NB4 (cell line): ENCODE measurements around the gene DYNLT1.

ENCODE experiments used
- DNase-seq: peaks from one replicate; pipeline ENCODE4 v3.0.0; 2010; ENCODE audit warnings: low read depth
- H3K4me3 ChIP-seq: one replicate; pipeline ENCODE4 v1.5.1; 2011; ENCODE audit warnings: mild to moderate bottlenecking, low read depth, low read length, moderate library complexity
- CTCF ChIP-seq: IDR thresholded peaks from one replicate; pipeline ENCODE4 v1.5.1; 2012; ENCODE audit warnings: low read depth, low read length
- MAX ChIP-seq: IDR thresholded peaks from 2 replicates; pipeline ENCODE4 v1.6.1; 2011; ENCODE audit warnings: low read depth, low read length
- MYC ChIP-seq: IDR thresholded peaks from 2 replicates; pipeline ENCODE4 v1.6.1; 2011; ENCODE audit warnings: low read depth, low read length
- POLR2A ChIP-seq: IDR thresholded peaks from 2 replicates; pipeline ENCODE4 v1.6.1; 2011; ENCODE audit warnings: mild to moderate bottlenecking; ENCODE audit not compliant: insufficient read length; ENCODE audit errors: extremely low read depth

Gene DYNLT1

GRCh38 chr6:158666628-158667359, 22.3 kb upstream of the DYNLT1 start:
- no peak overlapping the region for H3K4me3 ChIP-seq
- TF ChIP-seq CTCF (no peak), MYC (peak; percentile 80), MAX (peak; percentile 66; the same call in 1 of the 2 replicates)
- DNase-seq: peak; percentile 96

GRCh38 chr6:158665332-158665731, 20.8 kb upstream of the DYNLT1 start:
- no peak overlapping the region for H3K4me3 ChIP-seq
- TF ChIP-seq POLR2A (no peak), MAX (no peak), CTCF (no peak), MYC (no peak)
- no peak for DNase-seq

- no peak overlapping the region for H3K4me3 ChIP-seq
These were observed 19.2 kb upstream of the DYNLT1 start for GRCh38 chr6:158663625-158664165.

GRCh38 chr6:158662954-158663624, 18.5 kb upstream of the DYNLT1 start:
- DNase-seq: peak; percentile 77
- H3K4me3 ChIP-seq: no peak overlapping the region
- TF ChIP-seq MYC (peak; percentile 64; the same call in 1 of the 2 replicates), MAX (peak; percentile 74), POLR2A (no peak)

More at GRCh38 chr6:158663625-158664165, 19.2 kb upstream of the DYNLT1 start:
- DNase-seq: no peak
- no peak for TF ChIP-seq POLR2A
- TF ChIP-seq CTCF: no peak
- no peak for TF ChIP-seq MAX
- TF ChIP-seq MYC: no peak

GRCh38 chr6:158662607-158662953, 18.0 kb upstream of the DYNLT1 start:
- no peak overlapping the region for H3K4me3 ChIP-seq
- TF ChIP-seq CTCF (no peak), MYC (no peak), POLR2A (no peak), MAX (no peak)
- DNase-seq: no peak

- no peak for DNase-seq
- TF ChIP-seq MAX (no peak), POLR2A (no peak), CTCF (no peak), MYC (no peak)
- H3K4me3 ChIP-seq: no peak overlapping the region
These were observed 16.7 kb upstream of the DYNLT1 start for GRCh38 chr6:158661156-158661685.
